Hepatocyte (in vitro differentiated cells): ENCODE measurements around the gene MEPE.

Source experiments
- CTCF ChIP-seq: fragments of 200-600 bp; sonication (generic); IDR thresholded peaks from 2 replicates; pipeline ENCODE4 v1.5.1; 2016; ENCODE audit warnings: antibody characterized with exemption, mild to moderate bottlenecking; ENCODE audit not compliant: poor library complexity
- EZH2 ChIP-seq: fragments of 200-600 bp; sonication (generic); IDR thresholded peaks from 2 replicates; pipeline ENCODE4 v1.6.1; 2016; ENCODE audit warnings: antibody characterized with exemption, mild to moderate bottlenecking, borderline replicate concordance
- EZH2phosphoT487 ChIP-seq: fragments of 200-600 bp; sonication (generic); IDR thresholded peaks from one replicate; pipeline ENCODE4 v1.6.1; 2018; ENCODE audit warnings: antibody characterized with exemption, mild to moderate bottlenecking, low read depth, moderate library complexity; ENCODE audit not compliant: unreplicated experiment, severe bottlenecking

GRCh38 chr4:87832669-87833068 is at the start of gene MEPE:
- TF ChIP-seq CTCF: no peak
- TF ChIP-seq EZH2: no peak
- no peak for TF ChIP-seq EZH2phosphoT487
